Globus pallidus (tissue), 1 donor: ENCODE data around the gene DNMT3A.

Source experiments
- DNase-seq: peaks from one replicate; pipeline ENCODE4 v3.0.0-alpha.2; 2015; ENCODE audit warnings: low spot score

Gene DNMT3A

GRCh38 chr2:25257032-25257552 is 84.6 kb downstream of the DNMT3A start:
- no peak for DNase-seq

- no peak for DNase-seq
Measured at GRCh38 chr2:25256488-25256875, 85.2 kb downstream of the DNMT3A start.

DNA sequence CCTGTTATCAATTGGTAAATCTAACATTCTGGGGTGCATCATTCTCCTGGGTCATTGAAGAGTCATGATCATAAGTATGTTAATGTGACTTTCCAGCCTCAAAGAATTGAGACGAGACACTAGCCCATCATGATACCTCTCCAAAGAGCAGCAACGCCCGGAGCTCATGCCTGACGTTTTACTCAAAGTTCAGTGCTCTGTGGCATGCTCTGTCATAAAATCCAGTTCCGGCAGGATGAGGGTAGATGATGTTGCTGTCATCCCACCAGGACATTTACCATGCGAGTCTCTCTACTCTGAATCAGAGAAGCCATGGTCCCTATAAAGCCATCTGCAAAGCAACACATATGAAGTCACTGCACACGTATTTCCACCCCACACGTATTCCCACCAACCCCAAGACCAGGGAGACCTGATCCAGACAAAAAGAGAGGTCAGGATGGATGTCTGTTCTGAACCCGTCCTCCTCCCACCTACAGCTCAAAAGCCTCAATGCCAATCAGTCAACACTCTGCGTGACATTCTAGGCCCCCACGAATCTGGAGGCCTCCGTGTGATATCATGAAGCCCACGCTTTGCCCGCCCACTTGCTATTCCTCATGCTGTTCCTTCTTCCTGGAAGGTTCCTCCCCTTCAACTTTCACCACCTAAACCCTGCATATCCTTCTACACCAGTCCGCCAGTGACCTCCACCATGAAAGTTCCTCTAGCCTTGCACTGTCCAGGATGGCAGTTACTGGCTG is 85.8 kb downstream of the DNMT3A start:
- no peak for DNase-seq

DNA sequence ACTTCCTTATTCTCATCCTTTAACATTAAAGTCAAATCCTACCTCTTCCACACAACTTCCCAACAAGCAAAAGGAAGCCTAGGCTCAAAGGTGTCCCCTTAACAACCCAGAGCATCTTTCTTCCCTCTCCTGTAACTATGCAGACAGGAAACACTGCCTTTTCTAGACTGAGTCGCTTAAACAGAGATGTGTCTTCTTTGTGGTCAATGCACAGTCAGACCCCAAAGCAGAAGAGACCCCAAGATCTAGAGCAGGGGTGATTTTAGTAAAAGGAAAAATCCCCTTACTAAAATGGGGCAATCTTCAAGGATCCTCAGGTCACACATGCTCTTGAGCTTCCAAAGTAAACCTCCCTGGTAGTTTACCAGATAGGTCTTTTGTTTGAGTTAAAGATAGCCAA is 86.8 kb downstream of the DNMT3A start:
- no peak for DNase-seq

- no peak for DNase-seq
Measured at GRCh38 chr2:25253153-25253626, 88.5 kb downstream of the DNMT3A start.

GRCh38 chr2:25252291-25253152 is 89.2 kb downstream of the DNMT3A start:
- no peak for DNase-seq

GRCh38 chr2:25251422-25252273 is 90.1 kb downstream of the DNMT3A start:
- DNase-seq: peak; percentile 47

DNA sequence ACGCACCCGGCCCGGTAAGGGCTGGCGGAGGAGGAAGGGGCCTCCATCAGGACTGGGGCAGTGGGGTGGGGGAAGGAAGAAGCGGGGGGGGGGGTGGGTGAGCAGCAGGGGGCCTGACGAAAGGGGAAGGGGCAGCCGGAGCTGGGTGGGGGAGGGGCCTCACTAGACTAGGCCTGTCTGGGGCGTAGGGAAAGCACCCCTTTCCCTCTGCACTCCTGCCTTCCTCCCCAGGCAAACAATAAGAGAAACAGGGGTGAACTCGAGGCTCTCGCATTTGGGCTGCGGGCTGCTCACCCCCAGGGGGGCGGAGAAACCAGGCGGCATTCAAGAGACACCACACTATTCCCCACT is 90.7 kb downstream of the DNMT3A start:
- DNase-seq: no peak

DNA sequence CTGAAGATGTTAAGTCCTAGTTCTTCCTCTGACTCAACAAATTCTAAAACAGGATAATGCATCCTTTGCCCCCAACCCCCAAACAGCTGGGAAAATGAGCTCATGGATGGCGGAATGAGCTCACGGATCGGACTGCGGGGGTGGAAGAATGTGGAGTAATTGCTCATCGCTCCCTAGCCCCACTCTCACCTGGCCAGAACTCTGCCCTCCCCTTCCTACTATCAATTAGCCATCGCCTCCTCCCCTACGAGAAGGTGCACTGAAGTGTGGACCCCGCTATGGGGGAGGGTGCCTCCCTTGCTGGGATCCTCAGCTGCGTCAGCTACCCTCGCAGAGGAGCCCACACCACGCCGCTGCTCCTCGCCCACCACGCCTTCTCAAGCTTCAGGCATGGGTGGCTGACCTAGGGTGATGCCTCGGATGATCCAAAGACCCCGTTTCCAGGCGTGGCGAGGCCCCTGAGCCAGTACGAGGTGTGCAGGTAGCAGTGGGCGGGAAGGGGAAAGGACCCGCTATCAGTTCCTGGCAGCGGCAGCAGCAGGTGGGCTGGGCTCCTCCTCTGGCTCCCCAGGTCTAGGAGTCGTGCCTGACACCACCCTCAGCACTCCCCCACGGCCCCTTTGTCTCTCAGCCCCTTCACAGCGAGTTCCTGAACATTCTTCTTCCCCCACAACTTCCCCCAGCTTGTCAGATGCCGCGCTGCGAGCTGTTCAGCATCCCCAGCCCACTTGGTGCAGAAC is 91.2 kb downstream of the DNMT3A start:
- DNase-seq: no peak

DNA sequence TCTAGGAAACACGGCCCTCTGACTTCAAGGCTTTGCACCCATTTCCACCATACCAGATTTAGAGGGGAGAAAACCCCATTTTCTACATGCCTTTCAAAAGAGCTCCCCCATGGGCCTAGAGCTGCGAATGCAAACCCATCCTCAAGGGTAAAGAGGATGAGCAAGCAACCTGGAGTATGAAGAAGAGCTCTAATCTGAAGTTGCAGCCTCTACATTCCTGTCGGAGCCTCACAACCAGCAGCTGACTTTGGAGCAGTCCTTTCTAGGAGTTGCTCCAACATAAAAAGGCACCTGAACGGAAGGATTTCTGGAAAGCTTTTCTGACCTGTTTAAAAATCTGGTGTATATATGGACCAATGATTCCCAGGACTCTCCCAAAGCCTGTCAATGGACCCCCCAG is 91.9 kb downstream of the DNMT3A start:
- DNase-seq: no peak

DNA sequence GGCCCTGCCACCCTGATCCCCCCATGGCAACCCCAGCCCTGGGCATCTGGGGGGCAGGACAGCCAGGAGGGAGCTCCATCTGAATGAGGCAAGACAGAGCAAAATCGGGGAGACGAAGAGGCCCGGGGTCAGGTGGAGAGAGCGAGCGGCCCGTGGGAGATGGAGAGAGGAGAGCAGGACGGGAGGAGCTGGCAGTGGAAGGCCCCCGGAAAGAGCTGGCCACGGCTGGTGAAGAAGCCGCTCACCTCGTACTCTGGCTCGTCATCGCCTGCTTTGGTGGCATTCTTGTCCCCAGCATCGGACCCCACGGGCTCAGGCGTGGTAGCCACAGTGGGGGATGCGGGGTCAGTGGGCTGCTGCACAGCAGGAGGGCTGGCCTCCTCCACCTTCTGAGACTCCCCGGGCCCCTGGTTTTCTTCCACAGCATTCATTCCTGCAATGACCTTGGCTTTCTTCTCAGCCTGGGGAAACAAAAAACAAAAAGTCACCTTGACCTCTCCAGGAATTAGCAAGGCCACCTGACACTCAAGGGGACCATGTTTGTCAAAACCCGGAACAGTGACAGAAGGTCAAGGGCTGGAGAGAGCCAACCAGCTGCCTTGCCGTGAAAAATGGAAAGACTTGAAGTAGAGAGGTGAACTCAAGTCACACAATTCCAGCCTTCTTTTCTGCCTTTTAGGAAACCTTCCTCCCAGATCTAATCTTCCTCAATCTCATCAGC is 93.8 kb downstream of the DNMT3A start:
- DNase-seq: no peak

DNA sequence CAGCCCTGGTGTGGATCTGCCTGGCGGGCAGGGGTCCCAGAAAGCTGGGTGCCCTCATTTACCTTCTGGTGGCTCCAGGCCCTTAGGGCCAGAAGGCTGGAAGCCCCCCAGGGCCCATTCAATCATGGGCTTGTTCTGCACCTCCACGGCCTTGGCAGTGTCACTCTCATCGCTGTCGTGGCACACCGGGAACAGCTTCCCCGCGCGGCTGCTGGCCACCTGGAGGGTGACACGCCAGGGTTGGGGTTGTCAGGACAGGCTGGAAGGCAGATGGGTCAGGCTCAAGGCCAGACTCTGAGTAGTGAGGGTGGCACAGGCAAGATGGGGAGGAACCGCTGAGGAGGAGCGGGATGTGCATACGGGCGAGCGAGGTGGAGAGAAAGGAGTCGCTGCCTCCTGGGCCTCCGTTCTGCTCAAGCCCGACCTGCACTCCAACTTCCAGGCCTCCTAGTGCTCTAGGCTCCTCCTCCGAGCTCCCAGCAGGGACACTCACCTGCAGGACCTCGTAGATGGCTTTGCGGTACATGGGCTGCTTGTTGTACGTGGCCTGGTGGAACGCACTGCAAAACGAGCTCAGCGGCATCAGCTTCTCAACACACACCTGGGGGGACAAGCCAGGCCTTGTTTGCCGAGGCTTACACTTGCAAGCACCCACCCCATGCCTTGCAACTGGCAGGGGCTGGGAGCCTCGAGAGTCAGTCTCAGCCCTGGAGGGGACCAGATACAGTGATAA is 95.0 kb downstream of the DNMT3A start:
- DNase-seq: no peak

GRCh38 chr2:25246001-25246400 is 95.7 kb downstream of the DNMT3A start:
- DNase-seq: no peak

- no peak for DNase-seq
Measured at GRCh38 chr2:25245141-25245540, 96.6 kb downstream of the DNMT3A start.

- no peak for DNase-seq
Measured at GRCh38 chr2:25243995-25244394, 97.7 kb downstream of the DNMT3A start.

GRCh38 chr2:25241452-25241851 is 100.3 kb downstream of the DNMT3A start:
- no peak for DNase-seq

DNA sequence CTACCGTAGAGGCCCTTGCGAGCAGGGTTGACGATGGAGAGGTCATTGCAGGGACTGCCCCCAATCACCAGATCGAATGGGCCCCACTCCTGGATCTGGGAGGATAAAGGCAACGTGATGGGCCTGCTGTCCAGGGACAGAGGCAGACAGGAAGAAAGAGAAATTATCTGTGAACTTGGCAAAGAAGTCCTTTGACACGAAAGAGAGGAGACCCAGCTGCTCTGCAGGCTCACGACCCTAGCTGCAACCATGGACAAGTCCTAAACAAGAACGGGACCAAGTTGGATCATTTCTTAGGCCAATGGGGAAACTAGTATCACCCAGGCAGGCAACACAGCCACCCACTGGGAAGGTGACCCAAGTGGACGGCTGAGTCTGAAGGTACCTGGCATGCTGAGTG is 101.1 kb downstream of the DNMT3A start:
- no peak for DNase-seq

- DNase-seq: no peak
Measured at GRCh38 chr2:25238920-25239319, 102.8 kb downstream of the DNMT3A start.

- DNase-seq: no peak
Measured at GRCh38 chr2:25237764-25238163, 104.0 kb downstream of the DNMT3A start.

DNA sequence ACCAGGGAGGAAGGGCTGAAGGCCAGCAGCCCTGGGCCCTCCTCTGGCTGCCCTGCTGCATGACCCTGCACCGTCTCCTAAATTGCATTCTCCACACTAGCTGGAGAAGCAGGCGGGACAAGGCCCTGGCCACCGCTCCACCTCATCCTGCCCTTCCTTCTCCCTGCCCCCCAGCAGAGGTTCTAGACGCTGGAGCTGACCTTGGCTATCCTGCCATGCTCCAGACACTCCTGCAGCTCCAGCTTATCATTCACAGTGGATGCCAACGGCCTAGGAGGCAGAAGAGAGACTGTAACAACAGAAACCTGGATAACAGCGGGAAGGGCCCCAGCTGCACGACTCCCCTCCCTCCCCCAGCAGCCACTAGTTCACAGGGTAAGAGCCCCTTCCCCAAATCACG is 105.0 kb downstream of the DNMT3A start:
- no peak for DNase-seq
